ENCODE results near the gene ZNF618. TPM values are rescaled to one million over a fixed set of nuclear protein-coding genes. Genes with fewer than 3 reads are reported as not detected.

ZNF618 gene
- total RNA-seq, 1 experiment from 2014 or later: 22.0 TPM

- no peak for TF ChIP-seq ZNF281 (CRISPR knock-in tag; IDR thresholded peaks at IDR 0.05)
- TF ChIP-seq NR2C2 (CRISPR knock-in tag; IDR thresholded peaks at IDR 0.05): no peak
- TF ChIP-seq ZSCAN18 (CRISPR knock-in tag; IDR thresholded peaks at IDR 0.05): no peak
- no peak for TF ChIP-seq MXD4 (CRISPR knock-in tag; IDR thresholded peaks at IDR 0.05; ENCODE audit: borderline replicate concordance)
- TF ChIP-seq KAT7 (CRISPR knock-in tag; IDR thresholded peaks at IDR 0.05; ENCODE audit: borderline replicate concordance): no peak
- TF ChIP-seq ATF3 (CRISPR knock-in tag; conservative IDR thresholded peaks at IDR 0.05): no peak
- no peak for TF ChIP-seq ERG (CRISPR knock-in tag; IDR thresholded peaks at IDR 0.05)
- TF ChIP-seq IRF1 (CRISPR knock-in tag; IDR thresholded peaks at IDR 0.05): no peak
- TF ChIP-seq TCF7 (CRISPR knock-in tag; IDR thresholded peaks at IDR 0.05; ENCODE audit: low read depth): no peak
- TF ChIP-seq USF1 (CRISPR knock-in tag; IDR thresholded peaks at IDR 0.05): no peak
- no peak for TF ChIP-seq ATF1 (CRISPR knock-in tag; IDR thresholded peaks at IDR 0.05)
- no peak for TF ChIP-seq SMAD4 (CRISPR knock-in tag; IDR thresholded peaks at IDR 0.05)
- TF ChIP-seq SMAD3 (CRISPR knock-in tag; IDR thresholded peaks at IDR 0.05; ENCODE audit: borderline replicate concordance): no peak
- TF ChIP-seq ZNF219 (CRISPR knock-in tag; IDR thresholded peaks at IDR 0.05; ENCODE audit: borderline replicate concordance): no peak
- no peak for TF ChIP-seq CREM (CRISPR knock-in tag; IDR thresholded peaks at IDR 0.05)
- TF ChIP-seq ZNF232 (CRISPR knock-in tag; IDR thresholded peaks at IDR 0.05): no peak
- no peak for TF ChIP-seq TP53 (CRISPR knock-in tag; IDR thresholded peaks at IDR 0.05)
- Mint-ChIP-seq H3K27me3 (ENCODE audit: low read depth) (peaks cover 26% of the 10 kb centered on the region), H3K4me3 (no peak overlapping the region), H3K27ac (no peak overlapping the region), H3K4me1 (no peaks in the 10 kb centered on the region), H3K36me3 (no peaks in the 10 kb centered on the region), H3K9me3 (no peaks in the 10 kb centered on the region)
- CTCF ChIA-PET: interaction anchor here (0.9 to 1.8 kb wide), 4 partner anchors 8 to 203 kb away, joined by 3 to 7 read pairs (median 4); partner anchors contain the start of gene KIF12
- DNase-seq (ENCODE audit: low spot score): no peak
- POLR2A ChIA-PET: no interaction called here
- ATAC-seq: no peak
Observed at GRCh38 chr9:114087721-114088120, 211.6 kb downstream of the ZNF618 start.

GRCh38 chr9:114088571-114089170 lies 212.6 kb downstream of the ZNF618 start:
- Mint-ChIP-seq H3K4me3 (no peak overlapping the region), H3K27me3 (ENCODE audit: low read depth) (peaks cover 25% of the 10 kb centered on the region), H3K9me3 (no peaks in the 10 kb centered on the region), H3K27ac (no peak overlapping the region), H3K36me3 (no peaks in the 10 kb centered on the region), H3K4me1 (no peaks in the 10 kb centered on the region)
- ChIA-PET CTCF (interaction anchor here (0.7 to 1.8 kb wide), 5 partner anchors 7 to 202 kb away, joined by 3 to 7 read pairs (median 4); partner anchors contain the start of gene KIF12), POLR2A (interaction anchor here (0.6 kb wide), 1 partner anchor 209 kb away, joined by 4 read pairs; no protein-coding TSS in a partner anchor)
- no peak for ATAC-seq
- no peak for DNase-seq (ENCODE audit: low spot score)
- TF ChIP-seq OVOL2 (CRISPR knock-in tag; IDR thresholded peaks at IDR 0.05; ENCODE audit: borderline replicate concordance) (no peak), NFYB (CRISPR knock-in tag; conservative IDR thresholded peaks at IDR 0.05; ENCODE audit: low read depth) (no peak), E2F4 (CRISPR knock-in tag; IDR thresholded peaks at IDR 0.05; ENCODE audit: borderline replicate concordance, low read depth) (no peak), RELA (CRISPR knock-in tag; IDR thresholded peaks at IDR 0.05; ENCODE audit: borderline replicate concordance) (no peak), NR3C1 (CRISPR knock-in tag; conservative IDR thresholded peaks at IDR 0.05; ENCODE audit: low read depth) (no peak), STAT6 (CRISPR knock-in tag; conservative IDR thresholded peaks at IDR 0.05; ENCODE audit: low read depth) (no peak), HMGA2 (CRISPR knock-in tag; IDR thresholded peaks at IDR 0.05) (no peak)
